ENCODE results near the gene AMIGO2.

GRCh38 chr12:47095446-47096236, 15.9 kb upstream of the AMIGO2 start:
- no peak for TF ChIP-seq CTCF (conservative IDR thresholded peaks at IDR 0.05; ENCODE audit: low read depth, low read length)
- TF ChIP-seq EZH2 (IDR thresholded peaks at IDR 0.05; ENCODE audit: borderline replicate concordance, low read depth, low read length, poor library complexity, severe bottlenecking): no peak

Data from A673 (cell line).